Measurements from ENCODE around the gene HNRNPC. TPM values are rescaled to one million over a fixed set of nuclear protein-coding genes. Genes with fewer than 3 reads are reported as not detected.

The HNRNPC gene
- polyA plus RNA-seq, 2 of the 4 experiments (the other 2 are of a cell fraction), result 1,057 to 1,069 TPM

- Histone ChIP-seq H3K4me2 (no peak overlapping the region), H3K4me1 (no peaks in the 10 kb centered on the region), H3K9me3 (no peaks in the 10 kb centered on the region), H3K27ac (no peak overlapping the region), H3K4me3 (no peak overlapping the region)
- WGBS (ENCODE audit: missing lambda C conversion rate), result 88% methylated on average over 4 of the region's 4 CpGs
- ChIA-PET POLR2A (no interaction called here), CTCF (interaction anchor here (1.5 to 2.0 kb wide), 2 partner anchors 16 to 113 kb away, joined by 3 to 6 read pairs; no protein-coding TSS in a partner anchor)
- no peak for TF ChIP-seq CEBPB (IDR thresholded peaks at IDR 0.05)
- TF ChIP-seq BCL3 (IDR thresholded peaks at IDR 0.05), result no peak
- no peak for TF ChIP-seq CTCF (IDR thresholded peaks at IDR 0.05)
- no peak for TF ChIP-seq RARB (CRISPR knock-in tag; IDR thresholded peaks at IDR 0.05)
- TF ChIP-seq EP300 (IDR thresholded peaks at IDR 0.05), result no peak
- no peak for TF ChIP-seq KDM1A (IDR thresholded peaks at IDR 0.05; ENCODE audit: low read depth)
- TF ChIP-seq CHD4 (IDR thresholded peaks at IDR 0.05; ENCODE audit: borderline replicate concordance), result no peak
- TF ChIP-seq EHMT2 (IDR thresholded peaks at IDR 0.05; ENCODE audit: low read depth), result no peak
- no peak for TF ChIP-seq REST (IDR thresholded peaks at IDR 0.05)
- TF ChIP-seq FOSL2 (IDR thresholded peaks at IDR 0.05), result no peak
- no peak for TF ChIP-seq FOSL2 (CRISPR knock-in tag; IDR thresholded peaks at IDR 0.05)
- no peak for TF ChIP-seq POLR2AphosphoS2 (conservative IDR thresholded peaks at IDR 0.05; ENCODE audit: low read length)
- TF ChIP-seq TP53 (CRISPR knock-in tag; IDR thresholded peaks at IDR 0.05), result no peak
- no peak for TF ChIP-seq ZSCAN20 (CRISPR knock-in tag; IDR thresholded peaks at IDR 0.05)
- TF ChIP-seq HOXB5 (CRISPR knock-in tag; IDR thresholded peaks at IDR 0.05), result no peak
- TF ChIP-seq SREBF2 (IDR thresholded peaks at IDR 0.05), result no peak
- no peak for FAIRE-seq
- ATAC-seq, result no peak
- no peak for DNase-seq (ENCODE audit: low read depth in 1 of 2, low spot score in 1 of 2)
These were observed 64.1 kb downstream of the HNRNPC start for GRCh38 chr14:21205026-21205677.

GRCh38 chr14:21204167-21205025 lies 64.8 kb downstream of the HNRNPC start:
- FAIRE-seq (no peak), ATAC-seq (no peak), DNase-seq (ENCODE audit: low read depth in 1 of 2, low spot score in 1 of 2) (no peak)
- CTCF ChIA-PET, result interaction anchor here (1.0 to 2.0 kb wide), 4 partner anchors 13 to 112 kb away, joined by 3 to 6 read pairs (median 3); no protein-coding TSS in a partner anchor
- H3K4me1 ChIP-seq, result no peaks in the 10 kb centered on the region
- H3K4me2 ChIP-seq, result no peak overlapping the region
- H3K4me3 ChIP-seq, result no peak overlapping the region
- H3K9me3 ChIP-seq, result no peaks in the 10 kb centered on the region
- no peak overlapping the region for H3K27ac ChIP-seq
- POLR2A ChIA-PET, result no interaction called here
- WGBS (ENCODE audit: missing lambda C conversion rate), result 92% methylated on average over 8 of the region's 8 CpGs
- peak; percentile 78 for TF ChIP-seq POLR2AphosphoS2 (conservative IDR thresholded peaks at IDR 0.05; ENCODE audit: low read length)
- TF ChIP-seq MAFK (IDR thresholded peaks at IDR 0.05; ENCODE audit: partially characterized antibody), result no peak
- no peak for TF ChIP-seq SREBF2 (IDR thresholded peaks at IDR 0.05)
- TF ChIP-seq ZFP36 (IDR thresholded peaks at IDR 0.05; ENCODE audit: borderline replicate concordance, partially characterized antibody), result no peak
- no peak for TF ChIP-seq NFE2L2 (conservative IDR thresholded peaks at IDR 0.05; ENCODE audit: low read length)
